ENCODE measurements around the gene LRRC7.

DNA sequence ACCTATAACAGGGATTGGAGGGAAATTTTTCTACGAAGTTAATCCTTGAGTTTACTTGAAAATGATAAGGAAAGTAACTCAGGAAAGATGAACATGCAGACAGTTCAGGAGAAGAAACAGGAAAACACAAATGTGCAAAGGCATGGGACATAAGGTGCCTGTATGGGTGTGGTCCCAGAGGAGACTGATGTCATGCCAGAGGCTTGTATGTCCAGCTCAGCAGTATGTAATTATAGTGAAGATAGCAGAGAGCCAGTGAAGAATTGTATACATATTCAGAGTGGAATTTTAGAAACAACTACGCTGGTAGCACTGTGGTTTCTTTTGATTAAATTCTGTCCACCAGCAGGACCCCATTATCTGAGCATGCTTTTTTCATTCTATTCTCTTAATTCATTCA lies 179.5 kb downstream of the LRRC7 start:
- TF ChIP-seq, protein P1, sequence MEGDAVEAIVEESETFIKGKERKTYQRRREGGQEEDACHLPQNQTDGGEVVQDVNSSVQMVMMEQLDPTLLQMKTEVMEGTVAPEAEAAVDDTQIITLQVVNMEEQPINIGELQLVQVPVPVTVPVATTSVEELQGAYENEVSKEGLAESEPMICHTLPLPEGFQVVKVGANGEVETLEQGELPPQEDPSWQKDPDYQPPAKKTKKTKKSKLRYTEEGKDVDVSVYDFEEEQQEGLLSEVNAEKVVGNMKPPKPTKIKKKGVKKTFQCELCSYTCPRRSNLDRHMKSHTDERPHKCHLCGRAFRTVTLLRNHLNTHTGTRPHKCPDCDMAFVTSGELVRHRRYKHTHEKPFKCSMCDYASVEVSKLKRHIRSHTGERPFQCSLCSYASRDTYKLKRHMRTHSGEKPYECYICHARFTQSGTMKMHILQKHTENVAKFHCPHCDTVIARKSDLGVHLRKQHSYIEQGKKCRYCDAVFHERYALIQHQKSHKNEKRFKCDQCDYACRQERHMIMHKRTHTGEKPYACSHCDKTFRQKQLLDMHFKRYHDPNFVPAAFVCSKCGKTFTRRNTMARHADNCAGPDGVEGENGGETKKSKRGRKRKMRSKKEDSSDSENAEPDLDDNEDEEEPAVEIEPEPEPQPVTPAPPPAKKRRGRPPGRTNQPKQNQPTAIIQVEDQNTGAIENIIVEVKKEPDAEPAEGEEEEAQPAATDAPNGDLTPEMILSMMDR (IDR thresholded peaks at IDR 0.05): no peak
- no peak for TF ChIP-seq POLR2AphosphoS5 (IDR thresholded peaks at IDR 0.05)
- no peak for TF ChIP-seq POLR2A (IDR thresholded peaks at IDR 0.05)

Data from prostate gland (tissue), 2 donors.